Stimulated activated CD8-positive, alpha-beta memory T cell treated with anti-CD3 and anti-CD28 coated beads, Interleukin-4, amount 100 ng/mL, for 4 hours (primary cell): ENCODE results near the gene FOXN3.

ENCODE experiments used
- DNase-seq, 2 donors: peaks; one replicate each; pipeline ENCODE4 v3.0.0-alpha.2; 2020; ENCODE audit warnings: low read depth in 2 of 2, low spot score in 1 of 2

The FOXN3 gene

DNA sequence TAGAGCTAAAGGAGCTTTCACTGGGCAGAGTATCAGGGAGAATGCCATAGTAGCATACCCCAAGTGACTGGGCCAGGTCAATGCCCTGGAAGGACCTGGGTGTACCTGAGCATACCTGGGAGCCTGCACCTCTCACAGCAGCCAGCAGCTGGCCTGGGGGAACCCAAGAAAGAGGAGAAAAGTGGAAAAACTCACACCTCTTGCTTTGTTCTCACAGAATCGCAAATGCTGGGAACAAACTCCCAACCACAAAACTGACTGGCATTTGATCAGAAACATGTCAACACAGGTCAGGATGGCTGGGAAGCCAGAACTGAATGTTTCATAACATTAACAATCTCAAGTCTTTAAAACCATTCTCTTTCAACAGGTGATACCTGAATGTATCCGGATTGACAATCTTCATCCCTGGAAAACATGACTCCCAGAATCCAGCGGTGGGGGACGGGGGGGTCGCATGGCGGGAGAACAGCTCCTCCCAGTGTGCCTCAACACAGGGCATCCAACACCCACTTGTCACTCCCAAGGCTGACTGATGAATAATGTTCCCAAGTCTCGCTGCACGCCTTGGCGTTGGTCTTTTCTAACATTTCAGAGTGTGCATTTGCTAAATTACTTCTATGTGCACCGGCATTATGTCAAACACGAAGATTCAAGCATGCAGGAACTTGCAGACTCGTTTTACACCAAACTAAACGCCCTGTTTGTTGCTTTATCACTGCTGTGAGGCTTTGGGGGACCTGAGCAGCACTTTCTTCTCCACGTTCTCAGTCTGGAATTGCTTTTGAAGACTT is 7.9 kb downstream of the FOXN3 start:
- DNase-seq: no peak

- no peak for DNase-seq
These were observed 9.2 kb downstream of the FOXN3 start for GRCh38 chr14:89407856-89408255.

DNA sequence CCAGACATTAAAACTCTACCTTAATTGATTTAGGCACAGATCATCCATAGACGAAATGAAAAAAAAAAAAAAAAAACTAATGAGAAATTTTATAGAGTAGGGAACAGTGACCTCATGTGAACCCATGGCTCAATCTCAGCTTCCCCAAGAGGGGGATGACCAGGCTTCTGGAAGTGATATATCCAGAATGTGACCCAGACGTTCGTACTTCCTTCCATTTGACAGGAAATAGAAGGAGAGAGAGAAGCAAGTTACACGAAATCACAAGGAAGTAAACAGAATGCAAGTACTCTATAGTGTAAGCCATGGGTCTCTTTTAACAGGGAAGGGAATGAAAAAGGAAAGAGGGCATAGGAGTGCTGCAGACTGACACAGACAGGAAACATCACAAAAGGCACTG is 10.1 kb downstream of the FOXN3 start:
- DNase-seq: no peak

GRCh38 chr14:89406361-89406760 is 10.7 kb downstream of the FOXN3 start:
- DNase-seq: no peak

- DNase-seq: no peak
These were observed 11.3 kb downstream of the FOXN3 start for GRCh38 chr14:89405712-89406111.

- DNase-seq: no peak
These were observed 14.7 kb downstream of the FOXN3 start for GRCh38 chr14:89402363-89402762.

DNA sequence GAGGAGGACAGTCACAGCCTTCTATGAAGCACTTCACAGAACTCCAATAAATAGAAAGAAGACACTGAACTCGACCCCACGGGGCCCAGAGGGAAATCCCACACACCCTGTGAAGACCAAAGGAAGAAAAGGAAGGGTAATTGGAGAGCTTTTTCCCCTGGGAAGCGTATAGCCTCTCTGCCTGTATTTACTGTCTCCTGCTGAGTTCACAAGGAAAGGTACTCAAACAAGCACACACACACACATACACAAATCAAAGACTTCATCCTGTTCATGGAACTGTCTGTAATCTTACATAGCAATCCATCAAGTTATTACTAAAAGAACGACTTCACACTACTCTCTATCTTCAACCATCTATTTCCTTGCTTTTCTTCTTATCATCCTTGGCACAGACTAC is 15.3 kb downstream of the FOXN3 start:
- DNase-seq: no peak

- no peak for DNase-seq
These were observed 15.8 kb downstream of the FOXN3 start for GRCh38 chr14:89401241-89401640.

- no peak for DNase-seq
These were observed 16.5 kb downstream of the FOXN3 start for GRCh38 chr14:89400529-89400928.

GRCh38 chr14:89399594-89400068 is 17.4 kb downstream of the FOXN3 start:
- DNase-seq: no peak

- DNase-seq: no peak
These were observed 17.9 kb downstream of the FOXN3 start for GRCh38 chr14:89399157-89399556.

DNA sequence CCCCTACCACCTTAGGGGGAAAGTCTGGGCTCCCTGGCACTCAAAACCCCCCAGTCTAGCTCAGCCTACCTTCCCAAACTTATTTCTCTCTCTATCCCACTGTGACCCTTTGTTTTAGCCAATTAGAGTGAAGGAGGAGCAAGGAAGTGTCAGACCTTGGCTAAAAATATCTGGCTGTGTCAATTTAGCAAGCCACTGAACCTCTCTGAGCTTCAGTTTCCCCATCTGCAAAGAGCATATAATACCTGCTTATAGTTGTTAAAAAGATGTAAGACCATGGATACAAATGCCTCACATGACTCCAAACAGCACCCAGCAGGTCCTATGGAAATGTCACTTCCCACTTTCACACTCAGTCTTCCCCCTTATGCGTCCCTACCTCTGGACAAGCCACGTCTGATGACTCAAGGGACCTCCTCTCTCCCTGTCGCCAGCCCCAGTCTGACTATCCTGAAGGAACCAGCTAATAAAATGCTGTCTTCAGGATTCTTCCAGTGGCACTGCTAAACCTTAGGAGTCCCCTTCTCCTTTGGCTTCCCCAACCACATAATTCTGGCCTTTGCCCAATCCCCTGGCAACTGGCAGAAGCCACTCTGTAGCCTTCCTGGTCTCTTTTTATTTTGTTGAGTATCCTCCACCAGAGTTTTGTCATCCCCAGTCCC is 19.3 kb downstream of the FOXN3 start:
- DNase-seq: no peak

GRCh38 chr14:89394972-89395371 is 22.1 kb downstream of the FOXN3 start:
- no peak for DNase-seq

GRCh38 chr14:89393222-89393745 is 23.7 kb downstream of the FOXN3 start:
- no peak for DNase-seq

GRCh38 chr14:89392181-89392580 is 24.9 kb downstream of the FOXN3 start:
- DNase-seq: no peak

- no peak for DNase-seq
These were observed 25.5 kb downstream of the FOXN3 start for GRCh38 chr14:89391556-89391955.

- no peak for DNase-seq
These were observed 25.9 kb downstream of the FOXN3 start for GRCh38 chr14:89391123-89391522.

GRCh38 chr14:89388853-89389252 is 28.2 kb downstream of the FOXN3 start:
- DNase-seq: no peak

GRCh38 chr14:89387922-89388685 is 28.9 kb downstream of the FOXN3 start:
- no peak for DNase-seq

- no peak for DNase-seq
These were observed 30.7 kb downstream of the FOXN3 start for GRCh38 chr14:89386212-89386886.

DNA sequence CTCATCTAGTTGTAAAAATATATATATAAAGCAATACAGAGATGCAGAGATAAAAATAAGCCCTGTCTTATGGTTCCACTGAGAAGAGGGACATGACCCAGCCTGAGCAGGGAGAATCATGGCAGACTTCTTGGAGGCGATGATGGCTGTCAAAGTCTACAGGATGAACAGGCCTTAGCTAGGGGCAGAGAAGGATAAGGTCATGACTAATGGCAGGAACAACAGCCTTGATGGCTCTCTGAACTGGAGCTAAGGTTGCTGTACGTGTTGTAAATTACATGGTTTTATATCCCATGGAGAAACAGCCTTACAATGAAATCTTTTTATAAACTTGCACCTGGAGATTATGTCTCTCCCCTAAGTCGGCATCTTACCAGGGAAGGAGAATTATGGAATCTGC is 32.4 kb downstream of the FOXN3 start:
- no peak for DNase-seq
